ENCODE measurements around the gene MORN5. TPM values are rescaled to one million over a fixed set of nuclear protein-coding genes. Genes with fewer than 3 reads are reported as not detected.

MORN5 gene
- total RNA-seq, 1 donor from 2014 or later, result 0.64 TPM

- TF ChIP-seq CTCF (IDR thresholded peaks at IDR 0.05; ENCODE audit: unreplicated experiment), result no peak
- H3K9me3 Mint-ChIP-seq (ENCODE audit: unreplicated experiment), result no peaks in the 10 kb centered on the region
- H3K27me3 Mint-ChIP-seq (ENCODE audit: unreplicated experiment), result peaks cover 9% of the 10 kb centered on the region
- H3K27ac Mint-ChIP-seq (ENCODE audit: unreplicated experiment), result no peak overlapping the region
- H3K4me1 Mint-ChIP-seq (ENCODE audit: unreplicated experiment), result peaks cover 13% of the 10 kb centered on the region
- H3K36me3 Mint-ChIP-seq (ENCODE audit: low read depth, unreplicated experiment), result no peaks in the 10 kb centered on the region
- no peak overlapping the region for H3K4me3 Mint-ChIP-seq (ENCODE audit: unreplicated experiment)
- DNase-seq (ENCODE audit: low spot score), result no peak
Measured at GRCh38 chr9:122118343-122119165, 41.2 kb upstream of the MORN5 start.

- Mint-ChIP-seq H3K27ac (ENCODE audit: unreplicated experiment) (no peak overlapping the region), H3K4me1 (ENCODE audit: unreplicated experiment) (peaks cover 13% of the 10 kb centered on the region), H3K4me3 (ENCODE audit: unreplicated experiment) (no peak overlapping the region), H3K9me3 (ENCODE audit: unreplicated experiment) (no peaks in the 10 kb centered on the region), H3K27me3 (ENCODE audit: unreplicated experiment) (peaks cover 10% of the 10 kb centered on the region), H3K36me3 (ENCODE audit: low read depth, unreplicated experiment) (no peaks in the 10 kb centered on the region)
- TF ChIP-seq CTCF (IDR thresholded peaks at IDR 0.05; ENCODE audit: unreplicated experiment), result no peak
- DNase-seq (ENCODE audit: low spot score), result no peak
Measured at GRCh38 chr9:122119166-122119521, 40.6 kb upstream of the MORN5 start.

- H3K27ac Mint-ChIP-seq (ENCODE audit: unreplicated experiment), result no peak overlapping the region
- H3K4me1 Mint-ChIP-seq (ENCODE audit: unreplicated experiment), result peaks cover 13% of the 10 kb centered on the region
- H3K4me3 Mint-ChIP-seq (ENCODE audit: unreplicated experiment), result no peak overlapping the region
- H3K27me3 Mint-ChIP-seq (ENCODE audit: unreplicated experiment), result peaks cover 13% of the 10 kb centered on the region
- no peak for DNase-seq (ENCODE audit: low spot score)
- H3K36me3 Mint-ChIP-seq (ENCODE audit: low read depth, unreplicated experiment), result no peaks in the 10 kb centered on the region
- no peak for TF ChIP-seq CTCF (IDR thresholded peaks at IDR 0.05; ENCODE audit: unreplicated experiment)
- no peaks in the 10 kb centered on the region for H3K9me3 Mint-ChIP-seq (ENCODE audit: unreplicated experiment)
Measured at GRCh38 chr9:122119721-122120120, 40.0 kb upstream of the MORN5 start.

GRCh38 chr9:122120316-122121071, 39.2 kb upstream of the MORN5 start:
- H3K36me3 Mint-ChIP-seq (ENCODE audit: low read depth, unreplicated experiment), result no peaks in the 10 kb centered on the region
- H3K4me3 Mint-ChIP-seq (ENCODE audit: unreplicated experiment), result no peak overlapping the region
- H3K27me3 Mint-ChIP-seq (ENCODE audit: unreplicated experiment), result peaks cover 12% of the 10 kb centered on the region
- TF ChIP-seq CTCF (IDR thresholded peaks at IDR 0.05; ENCODE audit: unreplicated experiment), result no peak
- H3K9me3 Mint-ChIP-seq (ENCODE audit: unreplicated experiment), result no peaks in the 10 kb centered on the region
- no peak overlapping the region for H3K27ac Mint-ChIP-seq (ENCODE audit: unreplicated experiment)
- DNase-seq (ENCODE audit: low spot score), result no peak
- H3K4me1 Mint-ChIP-seq (ENCODE audit: unreplicated experiment), result peaks cover 16% of the 10 kb centered on the region

- DNase-seq (ENCODE audit: low spot score), result no peak
- no peak overlapping the region for H3K4me3 Mint-ChIP-seq (ENCODE audit: unreplicated experiment)
- H3K36me3 Mint-ChIP-seq (ENCODE audit: low read depth, unreplicated experiment), result no peaks in the 10 kb centered on the region
- peaks cover 15% of the 10 kb centered on the region for H3K4me1 Mint-ChIP-seq (ENCODE audit: unreplicated experiment)
- H3K27me3 Mint-ChIP-seq (ENCODE audit: unreplicated experiment), result peaks cover 19% of the 10 kb centered on the region
- TF ChIP-seq CTCF (IDR thresholded peaks at IDR 0.05; ENCODE audit: unreplicated experiment), result no peak
- H3K27ac Mint-ChIP-seq (ENCODE audit: unreplicated experiment), result no peak overlapping the region
- H3K9me3 Mint-ChIP-seq (ENCODE audit: unreplicated experiment), result no peaks in the 10 kb centered on the region
Measured at GRCh38 chr9:122121391-122121790, 38.3 kb upstream of the MORN5 start.

All from endothelial cell (in vitro differentiated cells).